ENCODE results near the gene GRK5.

GRCh38 chr10:119263951-119264617, 56.7 kb downstream of the GRK5 start:
- TF ChIP-seq CTCF (IDR thresholded peaks at IDR 0.05) (no peak), ZFX (IDR thresholded peaks at IDR 0.05; ENCODE audit: borderline replicate concordance) (no peak)
